GM19463 (cell line): ENCODE measurements around the gene KCNH1.

ENCODE experiments used
- ATAC-seq: cut with Tn5 transposase; IDR thresholded peaks from one replicate; pipeline ENCODE4 v1.9.1; 2021; ENCODE audit warnings: mild to moderate bottlenecking, moderate library complexity; ENCODE audit not compliant: unreplicated experiment

The KCNH1 gene

DNA sequence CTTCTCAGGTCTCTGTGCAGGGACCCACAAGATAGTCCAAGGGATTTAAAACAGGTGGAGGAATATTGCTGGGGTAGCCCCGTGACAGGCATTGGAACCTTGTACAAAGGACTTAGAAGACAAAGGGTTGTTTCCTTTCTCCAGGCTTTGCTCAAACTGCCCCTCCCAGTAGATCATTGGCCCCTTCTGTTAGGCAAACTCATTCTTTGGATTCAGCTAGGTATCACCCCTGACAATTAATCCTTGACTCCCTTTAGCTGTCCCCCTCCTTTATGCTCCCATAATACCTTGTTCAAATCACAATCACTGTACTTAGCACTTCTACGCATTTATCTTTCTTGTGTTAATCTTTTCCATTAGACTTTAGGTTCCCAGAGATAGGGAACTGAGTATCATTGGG lies 360.5 kb downstream of the KCNH1 start:
- no peak for ATAC-seq

DNA sequence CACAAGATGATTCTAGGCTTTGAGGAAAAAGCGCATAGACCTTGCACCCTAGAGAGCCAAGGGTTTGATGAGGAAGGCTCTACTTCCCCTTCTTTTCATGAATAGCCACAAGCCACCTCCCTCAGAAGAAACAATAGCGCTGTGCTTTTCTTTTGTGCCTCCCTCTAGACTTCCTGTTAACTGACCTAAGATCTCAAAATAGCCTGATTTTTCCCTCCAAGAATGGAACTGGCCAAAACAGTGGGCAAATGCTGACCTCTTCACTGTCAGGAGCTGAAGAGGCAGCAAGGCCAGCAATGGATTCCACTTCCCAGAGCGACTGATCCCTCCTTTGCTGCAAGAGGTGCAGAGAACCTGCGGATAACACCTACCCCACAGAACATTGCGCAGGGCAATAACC lies 362.8 kb downstream of the KCNH1 start:
- ATAC-seq = no peak

DNA sequence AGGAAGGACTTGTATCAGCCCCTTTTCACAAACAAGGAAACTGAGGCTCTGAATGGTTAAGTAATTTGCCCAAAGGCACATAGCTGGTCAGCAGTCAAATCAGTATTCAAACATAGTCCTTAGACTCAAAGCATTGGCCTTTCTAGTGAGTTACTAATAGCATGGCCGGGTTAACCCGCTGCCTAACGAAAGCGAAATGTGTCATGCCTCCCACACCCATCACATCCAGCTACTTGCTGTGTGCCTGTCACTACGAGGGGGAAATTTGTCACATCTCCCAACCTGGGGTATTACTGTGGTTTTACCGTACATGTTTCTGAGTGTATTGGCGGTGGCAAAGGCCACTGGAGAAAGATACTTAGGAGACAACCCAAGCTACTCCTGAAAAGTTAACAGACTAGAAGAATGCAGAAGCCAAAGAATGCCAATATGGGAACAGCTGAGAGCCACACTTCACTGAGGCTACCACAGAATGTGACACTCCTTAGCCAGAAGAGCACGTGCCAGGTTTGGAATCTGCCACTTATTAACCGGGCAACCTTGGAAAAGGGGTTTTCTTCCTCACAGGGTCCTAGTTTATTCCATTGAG lies 363.5 kb downstream of the KCNH1 start:
- no peak for ATAC-seq

DNA sequence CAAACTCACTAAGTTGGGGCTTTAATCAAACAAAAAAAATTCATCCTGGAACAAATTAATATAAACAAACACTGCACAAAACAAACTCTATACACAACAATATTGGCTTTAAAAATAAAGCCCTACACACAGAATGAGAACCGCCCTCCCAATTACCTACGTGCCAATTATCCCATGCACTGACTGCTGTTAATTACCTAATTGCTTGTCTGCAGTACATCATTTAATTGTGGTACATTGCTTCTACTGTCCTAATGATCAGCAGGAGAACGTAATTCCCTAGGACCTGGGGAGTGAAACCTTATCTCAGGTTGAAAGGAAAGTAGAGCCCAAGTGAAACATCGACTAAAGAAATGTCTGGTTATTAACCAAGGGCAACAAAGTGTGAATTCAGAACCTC lies 364.5 kb downstream of the KCNH1 start:
- no peak for ATAC-seq

DNA sequence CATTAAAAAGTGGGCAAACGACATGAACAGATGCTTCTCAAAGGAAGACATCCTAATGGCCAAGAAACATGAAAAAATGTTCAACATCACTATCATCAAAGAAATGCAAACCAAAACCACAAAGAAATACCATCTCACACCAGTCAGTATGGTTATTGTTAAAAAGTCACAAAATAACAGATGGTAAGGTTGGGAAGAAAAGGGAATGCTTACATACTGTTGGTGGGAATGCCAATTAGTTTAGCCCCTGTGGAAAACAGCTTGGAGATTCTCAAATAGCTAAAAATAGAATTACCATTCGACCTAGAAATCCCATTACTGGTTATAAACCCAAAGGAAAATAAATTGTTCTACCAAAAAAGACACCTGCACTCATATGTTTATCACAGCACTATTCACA lies 369.4 kb downstream of the KCNH1 start:
- ATAC-seq = no peak

DNA sequence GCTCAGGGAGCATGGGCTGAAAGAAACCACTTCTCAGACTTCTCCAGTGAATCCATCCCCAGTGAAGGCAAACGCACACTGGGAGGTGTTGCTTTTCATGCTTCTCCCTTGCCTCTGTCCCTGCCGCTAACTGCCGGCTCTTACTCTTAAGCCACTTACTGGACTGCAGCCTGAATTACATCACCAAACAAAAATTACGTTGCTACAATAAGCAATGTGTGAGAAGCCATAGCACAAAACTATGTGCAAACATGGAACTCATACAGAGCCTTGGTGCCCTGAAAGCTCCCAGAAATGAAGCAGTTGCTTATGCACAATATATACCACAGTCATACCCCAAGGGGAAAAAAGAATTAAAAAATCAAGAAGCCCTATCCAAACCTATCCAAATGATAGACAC lies 375.2 kb downstream of the KCNH1 start:
- ATAC-seq = no peak

DNA sequence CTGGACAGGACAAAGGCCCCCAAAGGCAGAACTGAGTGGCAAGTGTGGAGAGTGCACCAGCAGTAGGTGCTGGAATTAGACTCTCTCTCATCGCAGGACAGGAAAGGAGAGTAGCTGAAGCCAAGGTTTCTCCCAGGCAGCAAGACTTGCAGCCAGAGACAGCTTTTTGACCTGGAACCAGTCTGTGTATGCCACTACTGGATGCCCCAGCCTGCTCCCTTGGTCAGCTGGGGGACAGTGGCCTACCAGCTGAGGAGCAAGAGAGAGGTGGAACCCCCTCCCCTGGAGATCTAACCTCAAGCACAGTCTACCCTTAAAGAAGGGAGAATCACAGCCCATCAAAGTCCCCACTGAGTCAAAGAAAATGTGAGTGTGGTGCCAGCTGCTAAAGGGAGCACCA lies 375.7 kb downstream of the KCNH1 start:
- no peak for ATAC-seq

DNA sequence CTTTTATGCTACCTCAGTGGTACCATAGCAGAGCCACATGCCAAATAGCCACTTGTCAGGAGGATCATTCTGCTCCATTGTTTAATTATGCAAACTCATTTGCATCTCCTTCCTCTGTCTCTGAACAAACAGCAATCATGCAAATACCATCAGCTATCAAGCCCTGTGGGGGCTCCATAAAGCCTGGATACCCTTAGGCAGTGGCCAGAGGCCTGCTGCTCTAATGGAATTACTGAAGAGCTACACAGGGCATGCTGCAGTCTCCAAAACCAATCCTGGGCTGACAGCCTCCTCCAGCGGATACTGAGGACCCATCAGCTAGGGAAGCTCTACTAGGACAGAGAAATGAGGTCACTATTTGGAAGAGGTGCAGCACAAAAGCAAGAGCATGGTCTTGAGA lies 376.3 kb downstream of the KCNH1 start:
- no peak for ATAC-seq

DNA sequence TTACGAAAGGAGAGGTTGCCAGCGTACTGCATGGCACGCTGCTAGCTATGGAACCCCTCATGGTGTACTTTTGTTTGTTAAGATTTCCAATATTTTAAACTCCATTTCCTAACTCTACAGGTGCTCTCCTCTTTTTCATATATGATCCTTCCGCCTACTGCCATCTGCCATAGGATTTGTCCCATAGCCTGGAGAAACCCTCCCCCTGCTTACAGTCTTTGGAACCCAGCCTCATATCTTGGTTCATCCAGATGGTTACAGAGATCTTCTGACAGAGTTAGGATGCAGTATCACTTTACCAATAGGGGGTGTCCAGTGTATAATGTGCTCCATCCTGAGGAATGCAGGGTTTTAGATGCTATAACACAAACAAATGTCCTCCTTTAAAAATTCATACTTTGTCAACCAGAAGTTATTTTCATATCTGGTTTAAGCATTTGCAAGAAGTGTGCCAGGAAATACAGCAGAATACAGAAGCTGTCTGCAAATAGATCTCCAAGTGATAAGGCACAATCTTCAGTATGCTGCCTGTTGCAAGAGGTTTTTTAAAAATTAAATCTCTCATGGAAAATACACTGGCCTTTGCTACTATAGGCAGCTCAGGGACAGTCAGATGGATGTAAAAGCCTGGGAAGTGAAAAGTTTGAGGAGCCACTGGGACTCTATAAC lies 377.8 kb downstream of the KCNH1 start:
- no peak for ATAC-seq

DNA sequence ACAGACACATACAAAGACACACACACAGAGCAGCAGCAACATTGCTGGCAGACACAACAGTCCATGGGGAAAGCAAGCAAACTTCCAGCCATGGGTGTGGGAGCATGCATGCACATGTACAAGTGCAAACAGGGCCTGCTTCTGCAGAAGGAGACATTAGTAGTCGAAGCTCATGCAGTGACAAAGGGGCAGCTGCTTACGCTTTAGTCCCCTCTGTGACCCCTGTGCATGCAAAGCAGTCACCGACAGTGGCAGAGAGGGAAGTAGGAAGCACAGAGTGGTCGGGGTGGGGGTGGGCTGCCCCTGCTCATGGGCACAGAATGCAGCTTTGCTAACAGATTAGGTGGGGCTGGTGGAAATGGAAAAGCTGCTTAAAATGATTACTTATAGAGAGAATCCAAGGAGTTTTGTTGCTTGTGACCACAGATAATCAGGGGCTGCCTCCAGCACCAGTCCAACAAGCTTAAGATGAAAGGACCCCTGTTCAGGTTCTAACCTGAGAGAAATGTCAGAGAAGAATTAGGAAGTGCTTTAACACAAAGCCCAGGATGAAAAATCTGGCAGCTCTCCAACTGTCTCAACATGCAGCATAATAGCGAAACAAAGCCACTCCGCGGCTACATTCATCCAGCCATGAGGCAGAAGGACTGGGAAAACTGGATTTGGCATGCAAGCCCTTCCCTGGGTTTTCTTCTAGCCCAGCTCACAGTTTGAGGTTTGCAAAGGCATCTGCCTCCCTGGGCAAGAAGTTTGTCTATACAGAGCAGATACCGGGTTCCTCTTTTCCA lies 378.9 kb downstream of the KCNH1 start:
- ATAC-seq = no peak

DNA sequence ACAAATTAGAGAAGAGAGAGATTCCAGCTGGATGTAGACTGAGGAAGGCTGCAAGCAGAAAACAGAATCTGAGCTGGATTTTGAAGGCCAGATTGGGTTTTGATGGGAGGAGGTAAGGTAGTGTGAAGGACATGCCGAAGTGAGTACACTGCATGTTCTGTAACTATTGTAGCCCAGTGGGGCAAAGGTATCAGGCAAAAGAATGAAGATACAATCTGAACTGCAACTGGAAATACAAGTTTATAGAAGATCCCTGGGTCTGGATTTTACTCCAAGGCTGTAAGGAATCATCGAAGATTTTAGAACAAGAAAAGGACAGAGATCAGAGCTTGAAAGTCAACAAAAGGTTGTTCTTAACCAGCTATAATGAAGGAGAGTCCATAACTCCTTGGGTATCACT lies 382.0 kb downstream of the KCNH1 start:
- ATAC-seq = no peak

DNA sequence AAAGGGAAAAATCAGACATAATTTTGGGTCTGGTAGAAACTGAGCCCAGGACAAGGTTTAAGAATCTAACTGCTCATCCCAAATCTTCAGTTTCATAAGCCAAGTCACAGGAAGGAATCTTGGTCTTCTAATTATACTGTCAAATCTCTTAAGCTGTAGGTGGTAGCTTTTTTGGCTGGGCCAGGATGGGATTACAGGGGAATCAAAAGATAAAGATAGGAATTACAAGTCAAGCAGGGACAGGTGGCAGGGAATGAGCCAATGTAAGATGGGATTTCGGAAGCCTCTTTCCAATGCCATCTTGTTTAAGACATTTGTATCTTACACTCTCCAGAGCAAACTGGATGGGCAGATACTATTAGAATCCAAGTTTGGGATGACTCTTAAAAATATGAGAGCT lies 383.5 kb downstream of the KCNH1 start:
- ATAC-seq = no peak

DNA sequence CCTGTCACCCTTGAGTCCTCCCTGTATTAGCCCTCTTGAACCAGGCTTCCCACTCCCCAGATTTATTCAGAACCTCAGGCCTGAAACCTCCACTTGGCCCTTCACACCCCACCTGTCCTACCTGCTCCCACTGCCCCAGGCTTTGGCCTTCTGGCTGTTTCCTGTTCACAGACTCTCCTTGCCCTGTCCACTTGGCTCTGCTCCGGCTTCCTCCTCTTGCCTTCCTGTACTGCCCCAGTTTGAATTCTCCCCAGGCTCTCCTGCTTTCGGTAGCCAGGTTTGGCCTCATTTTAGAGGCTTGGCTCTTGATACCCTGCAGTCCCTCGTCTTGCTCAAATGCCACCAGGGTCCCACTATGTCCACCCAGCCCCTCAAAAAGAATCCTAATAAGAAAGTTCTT lies 385.2 kb downstream of the KCNH1 start:
- no peak for ATAC-seq

DNA sequence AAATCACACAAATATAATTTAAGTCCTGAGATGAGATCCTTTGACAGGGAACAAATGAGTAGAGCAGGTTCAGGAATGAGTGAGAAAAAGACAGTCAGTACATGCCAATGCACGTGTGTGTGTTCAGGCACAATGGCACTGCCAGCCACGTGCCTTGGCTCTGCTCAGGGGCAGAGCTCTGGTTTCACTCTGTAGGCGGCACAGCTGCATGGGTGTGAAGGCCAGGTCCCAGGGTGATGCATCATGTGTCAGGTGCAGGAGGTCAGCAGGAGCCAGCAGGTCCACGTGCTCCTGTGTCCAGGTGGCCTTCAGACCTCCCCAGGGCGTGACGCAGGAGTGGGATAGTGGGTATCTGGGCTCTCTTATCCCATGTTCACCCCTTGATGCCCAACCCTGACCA lies 386.1 kb downstream of the KCNH1 start:
- ATAC-seq = no peak

DNA sequence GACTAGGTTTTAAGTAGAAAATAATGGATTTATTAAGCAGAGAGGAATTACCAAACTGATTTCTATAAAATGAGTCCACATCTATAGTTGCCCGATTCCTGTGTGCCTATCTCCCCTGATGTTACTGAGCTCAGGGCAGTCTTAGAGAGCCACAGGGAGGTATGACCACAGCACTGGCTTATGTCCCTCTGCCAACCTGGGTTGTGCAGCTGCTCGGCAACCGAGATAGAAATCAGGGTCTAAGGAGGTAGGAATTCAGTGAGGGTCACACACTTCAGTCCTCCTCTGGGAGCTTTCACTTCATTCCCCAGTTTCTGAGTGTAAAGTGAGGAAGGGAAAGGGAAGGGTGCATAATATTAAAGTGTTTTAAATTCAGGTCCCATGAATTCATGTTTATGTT lies 386.8 kb downstream of the KCNH1 start:
- ATAC-seq = no peak

DNA sequence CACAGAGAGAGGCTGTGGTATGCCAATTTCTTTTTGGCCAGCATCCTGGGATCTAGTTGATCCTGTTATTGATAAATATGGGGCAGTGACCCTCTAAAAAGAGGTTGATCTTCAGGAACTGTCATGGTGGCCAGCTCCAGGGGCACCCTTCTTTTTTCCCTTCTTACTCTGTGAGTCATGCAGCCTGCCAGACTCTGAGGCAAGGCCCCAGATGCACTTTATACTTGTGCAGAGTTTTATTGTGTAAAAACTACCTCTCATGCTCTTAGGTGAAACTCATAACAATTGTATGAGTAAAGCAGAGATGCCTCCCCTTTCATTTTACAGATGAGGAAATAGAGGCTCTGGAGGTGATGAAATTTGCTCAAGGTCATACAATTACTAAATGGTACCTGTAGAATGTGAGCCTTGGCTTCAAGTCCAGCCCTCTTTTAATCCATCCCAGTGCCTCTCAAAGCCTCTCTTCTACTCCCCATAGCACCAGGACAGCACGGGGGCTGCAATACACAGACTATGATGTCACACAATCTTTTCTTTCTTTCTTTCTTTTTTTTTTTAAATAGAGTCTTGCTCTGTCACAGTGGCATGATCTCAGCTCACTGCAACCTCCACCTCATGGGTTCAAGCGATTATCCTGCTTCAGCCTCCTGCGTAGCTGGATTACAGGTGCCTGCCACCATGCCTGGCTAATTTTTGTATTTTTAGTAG lies 387.8 kb downstream of the KCNH1 start:
- ATAC-seq = no peak

DNA sequence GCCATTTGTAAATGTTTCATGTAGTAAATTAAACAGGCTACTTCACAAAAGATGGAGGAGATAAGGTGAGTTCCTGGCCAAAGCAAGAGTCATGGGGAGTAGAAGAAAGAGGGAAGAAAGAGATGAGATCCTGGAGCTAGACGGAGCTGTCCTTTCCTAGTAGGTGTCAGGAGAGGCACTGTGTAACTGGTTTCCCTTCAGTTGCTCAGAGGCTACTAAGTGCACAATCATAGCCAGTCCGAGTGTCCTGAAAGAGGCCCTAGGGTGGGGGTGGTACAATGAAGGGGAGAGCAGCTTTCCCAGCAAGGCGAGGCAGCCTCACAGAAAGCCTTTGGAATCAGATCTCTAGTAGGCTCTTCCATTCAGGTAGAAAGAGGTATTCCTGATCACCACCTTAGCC lies 390.9 kb downstream of the KCNH1 start:
- no peak for ATAC-seq

DNA sequence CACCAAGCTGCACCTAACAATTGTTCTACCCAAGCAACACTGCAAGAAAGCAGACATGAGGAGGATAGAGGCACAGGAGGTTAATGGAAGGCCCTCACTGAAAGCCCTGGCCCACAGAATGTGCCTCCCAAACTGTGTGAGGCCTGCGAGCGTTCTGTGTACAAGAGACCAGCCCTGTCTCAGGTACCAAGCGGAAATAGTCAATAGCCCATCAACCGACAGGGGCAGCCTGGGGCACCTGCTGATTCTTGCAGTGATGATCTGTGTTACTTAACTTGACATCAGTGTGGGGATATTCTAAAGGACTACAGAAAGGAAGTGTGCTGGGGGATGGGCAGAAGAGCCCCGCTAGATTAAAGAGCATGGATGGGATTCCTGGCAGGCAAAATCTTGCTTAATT lies 392.4 kb downstream of the KCNH1 start:
- ATAC-seq = no peak

DNA sequence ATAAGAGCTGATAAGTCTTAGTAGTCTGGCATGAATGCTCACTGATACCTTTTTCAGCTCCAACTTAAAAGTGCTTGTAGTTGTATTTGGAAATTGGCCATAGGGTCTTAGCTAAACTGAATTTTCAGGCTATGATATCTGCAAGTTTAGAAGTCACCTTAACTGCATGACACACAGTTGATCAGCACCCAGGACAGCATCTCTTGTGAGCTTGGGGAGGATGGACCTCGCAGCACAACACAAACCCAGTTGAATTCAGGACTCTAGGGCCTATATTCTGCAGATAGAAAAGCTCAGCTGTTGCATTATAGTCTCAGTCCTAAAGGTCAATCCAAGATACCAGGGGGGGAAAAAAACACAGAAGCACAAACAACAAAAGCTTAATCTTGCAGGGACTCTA lies 394.3 kb downstream of the KCNH1 start:
- ATAC-seq = no peak

DNA sequence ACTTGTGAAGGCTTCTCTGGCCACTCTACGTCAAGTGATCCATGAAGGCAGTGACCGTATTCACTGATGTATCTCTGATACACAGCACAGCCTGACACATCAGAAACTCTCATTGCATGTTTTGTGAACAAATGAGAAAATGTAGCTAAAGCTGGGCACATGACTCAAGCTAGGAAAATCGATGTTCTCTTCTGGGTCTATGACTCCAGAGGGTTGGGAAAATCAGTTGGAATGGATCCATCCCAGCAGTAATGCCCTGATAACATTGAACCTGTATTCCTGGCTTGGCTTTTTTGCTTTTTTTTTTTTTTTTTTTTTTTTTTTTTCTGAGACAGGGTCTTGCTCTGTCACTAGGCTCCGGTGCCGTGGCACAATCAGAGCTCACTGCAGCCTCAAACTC lies 395.7 kb downstream of the KCNH1 start:
- no peak for ATAC-seq

DNA sequence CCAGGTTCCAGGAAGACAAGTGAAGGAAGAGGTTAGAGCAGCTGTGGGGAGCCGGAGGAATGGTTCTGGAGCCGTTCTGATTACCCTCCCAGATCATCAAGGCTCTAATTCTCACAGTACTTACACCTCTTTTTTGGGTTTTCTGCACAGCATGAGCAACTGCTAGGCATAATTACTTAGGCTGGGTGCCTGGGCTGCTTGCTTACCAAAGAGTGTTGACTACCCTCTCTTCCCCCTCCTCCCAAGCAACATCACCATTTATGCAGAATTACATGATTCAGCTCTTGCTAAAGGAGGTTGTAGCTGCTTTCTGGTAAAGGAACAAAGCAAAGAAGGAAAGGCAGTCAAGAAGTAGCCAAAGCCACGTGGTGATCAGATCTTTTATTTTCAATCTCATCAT lies 397.2 kb downstream of the KCNH1 start:
- no peak for ATAC-seq

DNA sequence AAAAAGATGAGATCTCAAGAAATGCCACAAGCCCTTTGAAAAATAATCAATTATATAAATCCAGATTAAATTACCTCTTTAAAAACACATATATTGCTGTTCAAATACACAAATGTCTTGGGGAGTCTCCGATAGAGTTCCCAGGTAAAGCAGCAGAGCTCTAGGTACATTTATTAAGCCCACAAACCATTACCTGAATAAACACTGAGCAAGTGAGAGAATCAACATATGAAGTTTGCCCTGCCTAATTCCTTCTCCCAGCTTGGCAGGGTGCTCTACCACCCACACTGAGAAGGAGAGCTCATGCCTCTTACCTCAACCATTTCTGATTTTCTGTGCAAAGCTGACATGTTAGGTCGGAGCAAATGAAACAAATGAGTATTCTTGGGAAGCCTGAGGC lies 402.4 kb downstream of the KCNH1 start:
- no peak for ATAC-seq
